GM21515 (cell line): ENCODE results near the gene ARHGAP21.
A peak's percentile ranks its signal among the peaks of the same experiment; 100 is the strongest.
"Not testable (repeated sequence)": the region's sequence is repeated elsewhere in the genome, so short reads cannot be mapped to it uniquely, and the experiment has no call there.

Source experiments
- ATAC-seq: cut with Tn5 transposase; IDR thresholded peaks from one replicate; pipeline ENCODE4 v1.9.1; 2021; ENCODE audit not compliant: unreplicated experiment

The ARHGAP21 gene

GRCh38 chr10:24690961-24691512 is 32.6 kb downstream of the ARHGAP21 start:
- no peak for ATAC-seq

GRCh38 chr10:24685958-24686540 is 37.6 kb downstream of the ARHGAP21 start:
- ATAC-seq = no peak

- no peak for ATAC-seq
Measured at GRCh38 chr10:24683554-24683953, 40.1 kb downstream of the ARHGAP21 start.

GRCh38 chr10:24681572-24682088 is 42.1 kb downstream of the ARHGAP21 start:
- no peak for ATAC-seq

- ATAC-seq = no peak
Measured at GRCh38 chr10:24680647-24681524, 42.8 kb downstream of the ARHGAP21 start.

GRCh38 chr10:24678757-24679156 is 44.9 kb downstream of the ARHGAP21 start:
- ATAC-seq = no peak

GRCh38 chr10:24674892-24675632 is 48.6 kb downstream of the ARHGAP21 start:
- no peak for ATAC-seq

GRCh38 chr10:24670964-24671670 is 52.6 kb downstream of the ARHGAP21 start:
- ATAC-seq = no peak

- ATAC-seq = no peak
Measured at GRCh38 chr10:24669285-24669852, 54.3 kb downstream of the ARHGAP21 start.

- ATAC-seq = no peak
Measured at GRCh38 chr10:24668247-24668646, 55.4 kb downstream of the ARHGAP21 start.

GRCh38 chr10:24664991-24665390 is 58.7 kb downstream of the ARHGAP21 start:
- no peak for ATAC-seq

GRCh38 chr10:24661376-24661775 is 62.3 kb downstream of the ARHGAP21 start:
- ATAC-seq = no peak

GRCh38 chr10:24658319-24658718 is 65.4 kb downstream of the ARHGAP21 start:
- not testable (repeated sequence) for ATAC-seq

GRCh38 chr10:24656326-24656725 is 67.4 kb downstream of the ARHGAP21 start:
- ATAC-seq = not testable (repeated sequence)

GRCh38 chr10:24652381-24652957 is 71.2 kb downstream of the ARHGAP21 start:
- ATAC-seq = peak; percentile 91

- ATAC-seq = no peak
Measured at GRCh38 chr10:24651923-24652322, 71.8 kb downstream of the ARHGAP21 start.

- no peak for ATAC-seq
Measured at GRCh38 chr10:24650669-24651391, 72.9 kb downstream of the ARHGAP21 start.

- no peak for ATAC-seq
Measured at GRCh38 chr10:24645784-24646183, 77.9 kb downstream of the ARHGAP21 start.

- no peak for ATAC-seq
Measured at GRCh38 chr10:24645022-24645421, 78.7 kb downstream of the ARHGAP21 start.
